Right lobe of liver (tissue), 6 donors: ENCODE measurements around the gene S100PBP. TPM values are rescaled to one million over a fixed set of nuclear protein-coding genes. Genes with fewer than 3 reads are reported as not detected.

Experiments
- ATAC-seq, 4 donors: fragments of 200-7000 bp; cut with Tn5 transposase; one replicate each; pipeline ENCODE4 v1.9.1; 2020; ENCODE audit warnings: mild to moderate bottlenecking in 4 of 4, moderate library complexity in 4 of 4
- DNase-seq, 3 donors: peaks; one replicate each; pipeline ENCODE4 v3.0.0-alpha.2; 2020
- H3K27ac ChIP-seq, 3 donors: fragments of 200-600 bp; one replicate each; pipeline ENCODE4 v1.8.0; 2022
- H3K27me3 ChIP-seq, 2 donors: fragments of 200-600 bp; one replicate each; pipeline ENCODE4 v1.8.0; 2022
- H3K36me3 ChIP-seq, 4 donors: fragments of 200-600 bp; sonication (generic) in 1 of 4; one replicate each; pipeline versions ENCODE4 v1.5.1 to v1.8.0; 2017 to 2022; ENCODE audit warnings: control low read depth in 1 of 4
- H3K4me1 ChIP-seq, 4 donors: fragments of 200-600 bp; sonication (generic) in 1 of 4; one replicate each; pipeline versions ENCODE4 v1.5.1 to v1.8.0; 2017 to 2022; ENCODE audit warnings: control low read depth in 1 of 4
- H3K4me3 ChIP-seq, 3 donors: fragments of 200-600 bp; one replicate each; pipeline ENCODE4 v1.8.0; 2022
- H3K9me3 ChIP-seq, 4 donors: fragments of 200-600 bp; sonication (generic) in 1 of 4; one replicate each; pipeline versions ENCODE4 v1.5.1 to v1.8.0; 2017 to 2022; ENCODE audit warnings: control low read depth in 1 of 4
- POLR2A ChIP-seq: fragments of 450-650 bp; IDR thresholded peaks from one replicate; pipeline ENCODE4 v1.6.1; 2017; ENCODE audit warnings: antibody characterized with exemption, mild to moderate bottlenecking
- WGBS: methylation state at CpG from one replicate; pipeline ENCODE4 v1.1.6; 2018; ENCODE audit warnings: low coverage, low lambda C conversion rate; ENCODE audit not compliant: insufficient coverage; ENCODE audit errors: missing lambda C conversion rate; 5-methylcytosine and 5-hydroxymethylcytosine counted together
- intact Hi-C, 2 donors: fragments of 100-400 bp; cut with DNase I; formaldehyde crosslinking; loops; one replicate each; pipeline versions ENCODE4 v1.11.2 to v1.14.1; 2022
- total RNA-seq, 6 experiments: library from RNA; depleted of rRNA in 2 of 6; stranded (reverse); fragments of >200 nt in 2 of 6; fragmentation: NEBNext Ultra II Directional in 3 of 6; extraction: Animal tissue kit (Norgen Biotek cat#: 25700) in 3 of 6; gene quantifications; one replicate each; pipeline versions ENCODE4 v1.1.0 to v1.2.4, GENCODE V29; 2016 to 2023
- TF ChIP-seq, protein P1 (sequence below), 4 donors: fragments of 200-600 bp in 3 of 4; fragments of 450-650 bp in 1 of 4; IDR thresholded peaks; one replicate each; pipeline versions ENCODE4 v1.5.1 to v1.8.0; 2016 to 2022; ENCODE audit warnings: antibody characterized with exemption in 4 of 4, mild to moderate bottlenecking in 2 of 4
- donor health status: DM: no; HTN: yes; CAD: no.
- donor health status: DM: no; HTN: no; CAD: no.
- donor health status: DM: no; HTN: no; CAD: no.
- donor health status: DM: no; HTN: yes; CAD: no.
- donor health status: DM: no; HTN: yes; CAD: no.

Gene S100PBP
- total RNA-seq, 6 experiments from 2014 or later: 7.6 to 14.6 (median 10.5) TPM

GRCh38 chr1:32806290-32806689 is 11.2 kb upstream of the S100PBP start:
- ATAC-seq (no peak), DNase-seq (no peak)
- H3K27ac ChIP-seq: no peak overlapping the region
- H3K36me3 ChIP-seq: peaks cover 0 to 58% (median 15%) of the 10 kb centered on the region in 4 donors
- 79% methylated on average over 2 of the region's 6 CpGs for WGBS
- H3K4me1 ChIP-seq: no peaks in the 10 kb centered on the region
- no peaks in the 10 kb centered on the region for H3K9me3 ChIP-seq
- TF ChIP-seq, protein P1, sequence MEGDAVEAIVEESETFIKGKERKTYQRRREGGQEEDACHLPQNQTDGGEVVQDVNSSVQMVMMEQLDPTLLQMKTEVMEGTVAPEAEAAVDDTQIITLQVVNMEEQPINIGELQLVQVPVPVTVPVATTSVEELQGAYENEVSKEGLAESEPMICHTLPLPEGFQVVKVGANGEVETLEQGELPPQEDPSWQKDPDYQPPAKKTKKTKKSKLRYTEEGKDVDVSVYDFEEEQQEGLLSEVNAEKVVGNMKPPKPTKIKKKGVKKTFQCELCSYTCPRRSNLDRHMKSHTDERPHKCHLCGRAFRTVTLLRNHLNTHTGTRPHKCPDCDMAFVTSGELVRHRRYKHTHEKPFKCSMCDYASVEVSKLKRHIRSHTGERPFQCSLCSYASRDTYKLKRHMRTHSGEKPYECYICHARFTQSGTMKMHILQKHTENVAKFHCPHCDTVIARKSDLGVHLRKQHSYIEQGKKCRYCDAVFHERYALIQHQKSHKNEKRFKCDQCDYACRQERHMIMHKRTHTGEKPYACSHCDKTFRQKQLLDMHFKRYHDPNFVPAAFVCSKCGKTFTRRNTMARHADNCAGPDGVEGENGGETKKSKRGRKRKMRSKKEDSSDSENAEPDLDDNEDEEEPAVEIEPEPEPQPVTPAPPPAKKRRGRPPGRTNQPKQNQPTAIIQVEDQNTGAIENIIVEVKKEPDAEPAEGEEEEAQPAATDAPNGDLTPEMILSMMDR (IDR thresholded peaks at IDR 0.05): no peak
- no peak for TF ChIP-seq POLR2A
- no peaks in the 10 kb centered on the region for H3K27me3 ChIP-seq
- intact Hi-C loops: no loop called here
- no peak overlapping the region for H3K4me3 ChIP-seq

- Histone ChIP-seq H3K9me3 (no peaks in the 10 kb centered on the region), H3K36me3 (peaks cover 0 to 56% (median 15%) of the 10 kb centered on the region in 4 donors), H3K4me3 (no peak overlapping the region), H3K27me3 (no peaks in the 10 kb centered on the region), H3K4me1 (peaks cover 0 to 4% (median 0%) of the 10 kb centered on the region in 4 donors), H3K27ac (no peak overlapping the region)
- intact Hi-C loops: no loop called here
- 78% methylated on average over 4 of the region's 4 CpGs for whole genome bisulfite sequencing
- ATAC-seq: no peak
- no peak for DNase-seq
- TF ChIP-seq, protein P1 (IDR thresholded peaks at IDR 0.05): no peak
- TF ChIP-seq POLR2A: no peak
These were observed 10.4 kb upstream of the S100PBP start for GRCh38 chr1:32806910-32807523.

- H3K4me3 ChIP-seq: no peak overlapping the region
- TF ChIP-seq POLR2A: no peak
- TF ChIP-seq, protein P1 (IDR thresholded peaks at IDR 0.05): no peak
- ATAC-seq: no peak
- intact Hi-C loops: no loop called here
- H3K27me3 ChIP-seq: no peaks in the 10 kb centered on the region
- 95% methylated on average over 4 of the region's 4 CpGs for WGBS
- no peak overlapping the region for H3K27ac ChIP-seq
- H3K36me3 ChIP-seq: peaks cover 0 to 50% (median 15%) of the 10 kb centered on the region in 4 donors
- H3K4me1 ChIP-seq: peaks cover 0 to 8% (median 0%) of the 10 kb centered on the region in 4 donors
- DNase-seq: no peak
- H3K9me3 ChIP-seq: no peaks in the 10 kb centered on the region
These were observed 8.9 kb upstream of the S100PBP start for GRCh38 chr1:32808580-32808979.

GRCh38 chr1:32810358-32810757 is 7.1 kb upstream of the S100PBP start:
- no peaks in the 10 kb centered on the region for H3K27me3 ChIP-seq
- no peak overlapping the region for H3K27ac ChIP-seq
- DNase-seq (no peak), ATAC-seq (no peak)
- TF ChIP-seq, protein P1 (IDR thresholded peaks at IDR 0.05): no peak
- TF ChIP-seq POLR2A: no peak
- peaks cover 0 to 24% (median 8%) of the 10 kb centered on the region in 4 donors for H3K4me1 ChIP-seq
- WGBS: 90% methylated on average over 3 of the region's 5 CpGs
- intact Hi-C loops: no loop called here
- no peak overlapping the region for H3K4me3 ChIP-seq
- no peaks in the 10 kb centered on the region for H3K9me3 ChIP-seq
- peaks cover 0 to 50% (median 15%) of the 10 kb centered on the region in 4 donors for H3K36me3 ChIP-seq
